Common myeloid progenitor, CD34-positive (primary cell): Measurements from ENCODE around the gene ATP1A3.
A peak's percentile ranks its signal among the peaks of the same experiment; 100 is the strongest.

Experiments used
- CTCF ChIA-PET: fragments of 350-600 bp; sonication (Branson Sonifier 250); formaldehyde crosslinking; loops from one replicate; lab custom pipeline; 2021; ENCODE audit warnings: antibody characterized with exemption; lab: Charles Lee
- POLR2A ChIA-PET: fragments of 350-600 bp; sonication (Branson Sonifier 250); formaldehyde crosslinking; loops from one replicate; lab custom pipeline; 2021; ENCODE audit warnings: antibody characterized with exemption; lab: Charles Lee
- DNase-seq, 3 donors: peaks; one replicate each; pipeline versions ENCODE4 v3.0.0 to v3.0.0-alpha.2; 2013
- H3K27ac ChIP-seq, 2 experiments: 1 replicate in 1 of 2; 2 replicates in 1 of 2; pipeline ENCODE4 v1.7.0; 2013; ENCODE audit warnings: inconsistent platforms in 2 of 2, low read length in 2 of 2, mild to moderate bottlenecking in 2 of 2, low read depth in 1 of 2, moderate library complexity in 1 of 2; ENCODE audit not compliant: severe bottlenecking in 2 of 2, insufficient read depth in 1 of 2, poor library complexity in 1 of 2
- H3K27me3 ChIP-seq, 5 experiments: replicated peaks in 2 of 5; 1 replicate in 3 of 5; 2 replicates in 2 of 5; pipeline versions ENCODE4 v1.6.1 to v1.7.0; 2013; ENCODE audit warnings: low read length in 4 of 5, mild to moderate bottlenecking in 2 of 5, moderate library complexity in 2 of 5, inconsistent platforms in 1 of 5; ENCODE audit not compliant: insufficient read depth in 5 of 5, control insufficient read depth in 4 of 5
- H3K36me3 ChIP-seq, 4 experiments: 1 replicate in 2 of 4; 2 replicates in 2 of 4; pipeline versions ENCODE4 v1.6.1 to v1.7.0; 2013; ENCODE audit warnings: low read length in 3 of 4, control low read depth in 1 of 4, mild to moderate bottlenecking in 1 of 4; ENCODE audit not compliant: control insufficient read depth in 4 of 4, insufficient read depth in 4 of 4
- H3K4me1 ChIP-seq, 4 experiments: 1 replicate in 3 of 4; 2 replicates in 1 of 4; pipeline versions ENCODE4 v1.6.1 to v1.7.1; 2013; ENCODE audit warnings: low read length in 3 of 4, mild to moderate bottlenecking in 3 of 4, control low read depth in 1 of 4, inconsistent platforms in 1 of 4, moderate library complexity in 1 of 4; ENCODE audit not compliant: control insufficient read depth in 4 of 4, insufficient read depth in 4 of 4; ENCODE audit errors: control extremely low read depth in 1 of 4
- H3K4me3 ChIP-seq, 7 experiments: 1 replicate in 4 of 7; 2 replicates in 3 of 7; pipeline versions ENCODE4 v1.5.1 to v1.7.0; 2013; ENCODE audit warnings: mild to moderate bottlenecking in 7 of 7, low read length in 6 of 7, moderate library complexity in 6 of 7, inconsistent platforms in 2 of 7, low read depth in 2 of 7, control low read depth in 1 of 7; ENCODE audit not compliant: insufficient read depth in 4 of 7, control insufficient read depth in 1 of 7; ENCODE audit errors: extremely low read depth in 1 of 7
- H3K9me3 ChIP-seq, 5 experiments: 1 replicate in 4 of 5; 2 replicates in 1 of 5; pipeline versions ENCODE4 v1.6.1 to v1.7.1; 2013; ENCODE audit warnings: low read length in 4 of 5, mild to moderate bottlenecking in 2 of 5, inconsistent platforms in 1 of 5, low read depth in 1 of 5, moderate library complexity in 1 of 5; ENCODE audit not compliant: control insufficient read depth in 4 of 5, insufficient read depth in 2 of 5; ENCODE audit errors: control extremely low read depth in 1 of 5
- WGBS: methylation state at CpG from one replicate; pipeline ENCODE4 v1.1.5; 2013; ENCODE audit not compliant: insufficient coverage; 5-methylcytosine and 5-hydroxymethylcytosine counted together

ATP1A3 gene

GRCh38 chr19:41959056-41960053 lies 34.7 kb downstream of the ATP1A3 start, which contains the start of gene RABAC1:
Gene RABAC1 (minus strand): TSS chr19:41959321. CDS start chr19:41959292, 29 bp downstream.
- Histone ChIP-seq H3K36me3 (peaks cover 0 to 16% (median 4%) of the 10 kb centered on the region in 4 experiments), H3K27me3 (no peaks in the 10 kb centered on the region), H3K4me3 (peak within 1 kb of the TSS; percentile 44 to 92 (median 81)), H3K9me3 (no peaks in the 10 kb centered on the region), H3K4me1 (peaks cover 0 to 35% (median 15%) of the 10 kb centered on the region in 4 experiments), H3K27ac (peak within 1 kb of the TSS in 1 of 2 experiments; percentile 78)
- DNase-seq, result peak; percentile 88 to 93 (median 91)
- WGBS, result under 1% methylated on average over 37 of the region's 46 CpGs
- POLR2A ChIA-PET, result interaction anchor here (1.5 kb wide), 1 partner anchor 14 kb away, joined by 4 read pairs; no protein-coding TSS in a partner anchor
- CTCF ChIA-PET, result interaction anchor here (1.4 to 4.3 kb wide), 5 partner anchors 45 to 100 kb away, joined by 3 to 15 read pairs (median 5); partner anchors contain the start of genes CD79A and RPS19

- ChIA-PET CTCF (interaction anchor here (1.0 to 4.3 kb wide), 7 partner anchors 10 to 99 kb away, joined by 3 to 15 read pairs (median 5); partner anchors contain the start of genes CD79A and RPS19), POLR2A (interaction anchor here (1.4 to 1.5 kb wide), 2 partner anchors 13 to 85 kb away, joined by 3 to 4 read pairs; no protein-coding TSS in a partner anchor)
- peak overlapping the region in 1 of 2 experiments; percentile 78 for H3K27ac ChIP-seq
- H3K36me3 ChIP-seq, result peaks cover 0 to 16% (median 4%) of the 10 kb centered on the region in 4 experiments
- peak; percentile 54 to 77 (median 66) for DNase-seq
- peak overlapping the region; percentile 44 to 92 (median 81) for H3K4me3 ChIP-seq
- no peaks in the 10 kb centered on the region for H3K9me3 ChIP-seq
- no peaks in the 10 kb centered on the region for H3K27me3 ChIP-seq
- H3K4me1 ChIP-seq, result peaks cover 0 to 35% (median 15%) of the 10 kb centered on the region in 4 experiments
- WGBS, result 2% methylated on average over 41 of the region's 43 CpGs
Measured at GRCh38 chr19:41958367-41959055, 35.5 kb downstream of the ATP1A3 start.

- ChIA-PET CTCF (interaction anchor here (1.0 to 4.3 kb wide), 9 partner anchors 10 to 98 kb away, joined by 3 to 15 read pairs (median 5); partner anchors contain the start of genes CD79A and RPS19), POLR2A (interaction anchor here (1.4 to 1.5 kb wide), 2 partner anchors 12 to 85 kb away, joined by 3 to 4 read pairs; no protein-coding TSS in a partner anchor)
- Histone ChIP-seq H3K27me3 (no peaks in the 10 kb centered on the region), H3K4me1 (peaks cover 0 to 35% (median 15%) of the 10 kb centered on the region in 4 experiments), H3K9me3 (no peaks in the 10 kb centered on the region), H3K4me3 (peak overlapping the region in 6 of 7 experiments; percentile 44 to 92 (median 82)), H3K36me3 (peaks cover 0 to 16% (median 4%) of the 10 kb centered on the region in 4 experiments), H3K27ac (no peak overlapping the region)
- peak; percentile 65 to 79 (median 79) for DNase-seq
- 11% methylated on average over 9 of the region's 10 CpGs for WGBS
Measured at GRCh38 chr19:41957838-41958366, 36.1 kb downstream of the ATP1A3 start.

DNA sequence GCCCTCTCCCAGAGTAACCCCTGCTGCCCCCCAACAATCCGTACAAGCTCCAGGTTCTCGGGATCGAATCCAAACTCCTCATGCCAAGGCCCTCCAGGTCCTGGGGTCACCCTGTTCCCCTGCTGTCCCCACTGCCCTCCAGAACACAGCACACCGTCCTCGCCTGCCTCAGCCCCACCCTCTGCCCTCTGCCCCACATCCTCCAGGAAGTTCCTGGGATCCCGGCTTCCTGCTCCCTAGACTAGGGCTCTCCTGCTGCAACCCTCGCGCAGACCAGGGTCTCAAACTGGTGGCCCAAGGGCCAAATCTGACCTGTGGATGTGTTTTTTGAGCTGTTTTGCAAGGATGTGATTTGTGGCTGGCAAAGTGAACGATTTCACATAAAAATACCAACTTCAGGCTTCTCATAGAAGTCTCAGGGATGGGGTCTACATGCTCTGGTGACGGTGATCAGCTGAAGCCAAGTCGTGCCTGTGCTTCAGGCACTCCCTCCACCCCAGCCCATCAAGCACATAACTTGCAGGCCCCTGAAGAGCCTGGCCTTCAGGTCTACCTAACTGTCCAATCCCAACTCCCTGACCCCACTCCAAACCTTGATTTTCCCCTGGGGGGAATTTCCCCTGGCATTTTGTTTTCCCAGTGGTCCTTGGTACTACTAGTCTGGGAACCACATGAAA lies 36.7 kb downstream of the ATP1A3 start:
- ChIA-PET CTCF (interaction anchor here (0.8 to 4.3 kb wide), 9 partner anchors 11 to 98 kb away, joined by 3 to 15 read pairs (median 5); partner anchors contain the start of genes CD79A and RPS19), POLR2A (interaction anchor here (1.4 kb wide), 1 partner anchor 84 kb away, joined by 3 read pairs; no protein-coding TSS in a partner anchor)
- Histone ChIP-seq H3K4me1 (peaks cover 0 to 35% (median 15%) of the 10 kb centered on the region in 4 experiments), H3K27me3 (no peaks in the 10 kb centered on the region), H3K36me3 (peaks cover 0 to 16% (median 4%) of the 10 kb centered on the region in 4 experiments), H3K9me3 (no peaks in the 10 kb centered on the region), H3K4me3 (no peak overlapping the region), H3K27ac (no peak overlapping the region)
- WGBS, result 92% methylated on average over 4 of the region's 11 CpGs
- no peak for DNase-seq

- ChIA-PET POLR2A (no interaction called here), CTCF (interaction anchor here (0.8 to 4.3 kb wide), 7 partner anchors 10 to 84 kb away, joined by 3 to 15 read pairs (median 5); no protein-coding TSS in a partner anchor)
- H3K4me1 ChIP-seq, result peaks cover 0 to 35% (median 16%) of the 10 kb centered on the region in 4 experiments
- H3K4me3 ChIP-seq, result no peak overlapping the region
- no peak for DNase-seq
- WGBS, result 97% methylated on average over 13 of the region's 13 CpGs
- H3K27ac ChIP-seq, result no peak overlapping the region
- no peaks in the 10 kb centered on the region for H3K27me3 ChIP-seq
- H3K9me3 ChIP-seq, result no peaks in the 10 kb centered on the region
- H3K36me3 ChIP-seq, result peaks cover 0 to 16% (median 4%) of the 10 kb centered on the region in 4 experiments
Measured at GRCh38 chr19:41956621-41957020, 37.4 kb downstream of the ATP1A3 start.
